Body of pancreas (tissue), 4 donors: ENCODE results near the gene EGR1. TPM values are rescaled to one million over a fixed set of nuclear protein-coding genes. Genes with fewer than 3 reads are reported as not detected.

Experiments used
- ATAC-seq: fragments of 150-250 bp; one replicate; pipeline ENCODE4 v1.9.1; 2016
- DNase-seq, 4 donors: peaks; one replicate each; pipeline ENCODE4 v3.0.0-alpha.2; 2019
- H3K27ac ChIP-seq, 4 donors: fragments of 200-600 bp; sonication (generic); 1 replicate in 3 of 4; 2 replicates in 1 of 4; pipeline versions ENCODE4 v1.5.1 to v1.6.1; 2016 to 2019; ENCODE audit warnings: mild to moderate bottlenecking in 1 of 4, mixed read lengths in 1 of 4, moderate library complexity in 1 of 4
- H3K27me3 ChIP-seq, 2 donors: fragments of 200-600 bp; sonication (generic); one replicate each; pipeline ENCODE4 v1.6.0; 2016; ENCODE audit warnings: mild to moderate bottlenecking in 1 of 2
- H3K36me3 ChIP-seq, 2 donors: fragments of 200-600 bp; sonication (generic); replicated peaks in 1 of 2; 2 replicates each; pipeline ENCODE4 v1.5.1; 2016; ENCODE audit warnings: low read depth in 2 of 2; ENCODE audit not compliant: insufficient read depth in 1 of 2
- H3K4me1 ChIP-seq: fragments of 200-600 bp; sonication (generic); one replicate; pipeline ENCODE4 v1.6.0; 2016
- H3K4me3 ChIP-seq, 2 donors: fragments of 200-600 bp; sonication (generic); 1 replicate in 1 of 2; 2 replicates in 1 of 2; pipeline ENCODE4 v1.5.1; 2016 to 2019
- H3K9me3 ChIP-seq, 3 donors: fragments of 200-600 bp; sonication (generic); 1 replicate in 2 of 3; 2 replicates in 1 of 3; pipeline ENCODE4 v1.5.1; 2016
- POLR2A ChIP-seq, 3 donors: fragments of 450-650 bp; IDR thresholded peaks; one replicate each; pipeline ENCODE4 v1.6.1; 2016; ENCODE audit warnings: antibody characterized with exemption in 3 of 3, mild to moderate bottlenecking in 2 of 3
- WGBS, 2 donors: methylation state at CpG; one replicate each; pipeline ENCODE4 v1.1.5; 2017; 5-methylcytosine and 5-hydroxymethylcytosine counted together
- intact Hi-C: fragments of 100-400 bp; cut with DNase I; formaldehyde crosslinking; loops from one replicate; pipeline ENCODE4 v1.15.1; 2023
- total RNA-seq, 2 donors: library from RNA; depleted of rRNA; stranded (reverse); fragments of >200 nt; gene quantifications; one replicate each; pipeline ENCODE4 v1.1.0, GENCODE V29; 2016
- TF ChIP-seq, protein P1 (sequence below), 7 experiments: fragments of 450-650 bp in 4 of 7; fragments of 200-600 bp in 3 of 7; sonication (generic) in 3 of 7; IDR thresholded peaks; one replicate each; pipeline ENCODE4 v1.5.1; 2016 to 2019; ENCODE audit warnings: antibody characterized with exemption in 7 of 7

Gene EGR1
- total RNA-seq, 2 donors from 2014 or later = 51.1 to 139 TPM

- Histone ChIP-seq H3K9me3 (no peaks in the 10 kb centered on the region), H3K4me3 (no peak overlapping the region), H3K36me3 (no peaks in the 10 kb centered on the region), H3K4me1 (peaks cover 18% of the 10 kb centered on the region), H3K27me3 (no peaks in the 10 kb centered on the region), H3K27ac (no peak overlapping the region)
- no peak for TF ChIP-seq POLR2A (IDR thresholded peaks at IDR 0.05)
- TF ChIP-seq, protein P1, sequence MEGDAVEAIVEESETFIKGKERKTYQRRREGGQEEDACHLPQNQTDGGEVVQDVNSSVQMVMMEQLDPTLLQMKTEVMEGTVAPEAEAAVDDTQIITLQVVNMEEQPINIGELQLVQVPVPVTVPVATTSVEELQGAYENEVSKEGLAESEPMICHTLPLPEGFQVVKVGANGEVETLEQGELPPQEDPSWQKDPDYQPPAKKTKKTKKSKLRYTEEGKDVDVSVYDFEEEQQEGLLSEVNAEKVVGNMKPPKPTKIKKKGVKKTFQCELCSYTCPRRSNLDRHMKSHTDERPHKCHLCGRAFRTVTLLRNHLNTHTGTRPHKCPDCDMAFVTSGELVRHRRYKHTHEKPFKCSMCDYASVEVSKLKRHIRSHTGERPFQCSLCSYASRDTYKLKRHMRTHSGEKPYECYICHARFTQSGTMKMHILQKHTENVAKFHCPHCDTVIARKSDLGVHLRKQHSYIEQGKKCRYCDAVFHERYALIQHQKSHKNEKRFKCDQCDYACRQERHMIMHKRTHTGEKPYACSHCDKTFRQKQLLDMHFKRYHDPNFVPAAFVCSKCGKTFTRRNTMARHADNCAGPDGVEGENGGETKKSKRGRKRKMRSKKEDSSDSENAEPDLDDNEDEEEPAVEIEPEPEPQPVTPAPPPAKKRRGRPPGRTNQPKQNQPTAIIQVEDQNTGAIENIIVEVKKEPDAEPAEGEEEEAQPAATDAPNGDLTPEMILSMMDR (IDR thresholded peaks at IDR 0.05) = no peak
- intact Hi-C loops = no loop called here
- ATAC-seq = no peak
- WGBS, 2 donors = 68 to 74% methylated on average over 11 of the region's 11 CpGs
- DNase-seq = peak in 1 of 4 donors; percentile 18
Observed at GRCh38 chr5:138461343-138462125, 3.7 kb upstream of the EGR1 start.

DNA sequence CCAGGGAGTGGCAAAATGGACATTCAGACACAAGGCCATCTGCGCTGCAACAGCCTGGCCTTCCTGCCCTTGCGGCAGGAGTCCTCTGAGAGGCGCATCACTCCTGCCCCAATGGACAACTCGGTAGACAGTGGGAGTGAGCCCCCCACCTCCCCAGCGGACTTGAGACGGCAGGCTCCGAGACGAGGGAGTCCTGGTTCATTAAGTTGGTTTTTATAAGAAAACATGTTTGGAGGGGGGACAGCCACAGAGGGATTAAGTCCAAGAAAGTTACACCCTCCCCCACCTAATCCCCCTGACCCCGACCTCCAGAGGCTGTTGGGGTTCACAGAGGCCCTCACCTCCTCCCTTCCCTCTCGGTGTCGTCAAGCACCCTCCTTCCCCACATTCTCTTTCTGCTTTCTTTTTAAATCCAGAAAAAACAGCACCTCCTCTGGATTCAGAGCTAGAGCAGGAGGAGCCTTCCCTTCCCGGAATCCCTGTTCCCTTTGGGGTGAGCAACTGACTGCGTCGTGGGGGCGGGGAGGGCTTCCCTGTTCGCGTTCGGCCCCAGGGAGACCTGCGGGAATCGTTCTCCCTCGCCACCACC lies 1.8 kb upstream of the EGR1 start:
- H3K36me3 ChIP-seq = no peaks in the 10 kb centered on the region
- WGBS, 2 donors = 14 to 20% methylated on average over 17 to 21 of the region's 21 CpGs
- H3K27me3 ChIP-seq = no peaks in the 10 kb centered on the region
- no peak for ATAC-seq
- no peaks in the 10 kb centered on the region for H3K9me3 ChIP-seq
- H3K4me1 ChIP-seq = peaks cover 26% of the 10 kb centered on the region
- peak overlapping the region; percentile 84 to 99 (median 98) for H3K27ac ChIP-seq
- DNase-seq = peak; percentile 20 to 44 (median 32)
- intact Hi-C loops = no loop called here
- H3K4me3 ChIP-seq = peak overlapping the region; percentile 28 to 34
- TF ChIP-seq POLR2A (IDR thresholded peaks at IDR 0.05) = no peak
- TF ChIP-seq, protein P1 (IDR thresholded peaks at IDR 0.05) = no peak

DNA sequence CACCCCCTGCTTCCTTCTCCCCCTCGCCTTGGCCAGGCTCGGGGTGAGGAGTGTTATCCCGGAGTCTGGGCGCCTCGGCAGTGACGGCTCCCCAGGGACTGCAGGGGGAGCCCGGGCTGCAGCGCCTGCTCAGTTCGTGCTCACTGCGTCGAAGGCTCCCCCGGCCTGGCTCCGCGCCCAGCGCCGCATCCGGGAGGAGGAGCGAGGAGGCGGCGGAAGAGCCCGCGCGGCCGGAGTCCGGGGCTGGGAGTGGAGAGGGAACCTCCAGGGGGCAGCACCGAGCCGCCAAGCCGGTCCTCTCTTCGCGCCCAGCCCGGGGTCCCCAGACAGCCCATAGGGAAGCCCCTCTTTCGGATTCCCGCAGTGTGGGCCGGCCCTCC lies 1.3 kb upstream of the EGR1 start:
- Histone ChIP-seq H3K4me1 (peaks cover 26% of the 10 kb centered on the region), H3K4me3 (peak overlapping the region; percentile 28 to 62), H3K27ac (peak overlapping the region; percentile 84 to 99 (median 98)), H3K9me3 (no peaks in the 10 kb centered on the region), H3K36me3 (no peaks in the 10 kb centered on the region), H3K27me3 (no peaks in the 10 kb centered on the region)
- DNase-seq (peak; percentile 95 to 97 (median 96)), ATAC-seq (peak; percentile 65)
- WGBS, 2 donors = 0% methylated on average over 29 of the region's 34 CpGs; no CpG with 5 or more reads in 1 of the 2 donors
- TF ChIP-seq POLR2A (IDR thresholded peaks at IDR 0.05) = peak in 2 of 3 donors; percentile 86 to 87
- TF ChIP-seq, protein P1 (IDR thresholded peaks at IDR 0.05) = peak in 6 of 7 experiments; percentile 93 to 98 (median 97)
- intact Hi-C loops = no loop called here

DNA sequence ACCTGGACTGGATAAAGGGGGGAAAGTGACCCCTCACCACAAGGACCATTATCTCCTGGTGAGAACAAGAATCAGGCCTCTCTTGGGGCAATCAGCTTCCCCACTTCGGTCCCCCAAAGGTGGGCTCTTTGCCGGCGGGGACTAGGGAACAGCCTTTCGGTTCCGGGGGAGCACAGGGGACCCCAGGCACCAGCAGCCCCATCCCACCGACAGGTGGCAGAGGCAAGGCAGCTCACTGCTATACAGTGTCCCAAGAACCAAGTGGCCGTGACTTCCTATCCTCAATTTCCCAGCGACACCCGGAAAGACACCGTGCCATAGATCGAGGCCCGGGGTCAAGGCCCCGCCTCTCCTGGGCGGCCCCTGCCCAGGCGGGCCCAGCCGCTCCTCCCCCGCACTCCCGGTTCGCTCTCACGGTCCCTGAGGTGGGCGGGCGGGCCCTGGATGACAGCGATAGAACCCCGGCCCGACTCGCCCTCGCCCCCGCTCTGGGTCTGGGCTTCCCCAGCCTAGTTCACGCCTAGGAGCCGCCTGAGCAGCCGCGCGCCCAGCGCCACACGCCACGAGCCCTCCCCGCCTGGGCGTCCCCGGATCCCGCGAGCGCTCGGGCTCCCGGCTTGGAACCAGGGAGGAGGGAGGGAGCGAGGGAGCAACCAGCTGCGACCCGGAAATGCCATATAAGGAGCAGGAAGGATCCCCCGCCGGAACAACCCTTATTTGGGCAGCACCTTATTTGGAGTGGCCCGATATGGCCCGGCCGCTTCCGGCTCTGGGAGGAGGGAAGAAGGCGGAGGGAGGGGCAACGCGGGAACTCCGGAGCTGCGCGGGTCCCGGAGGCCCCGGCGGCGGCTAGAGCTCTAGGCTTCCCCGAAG lies 655 bp upstream of the EGR1 start:
- peak overlapping the region; percentile 84 to 99 (median 98) for H3K27ac ChIP-seq
- H3K4me1 ChIP-seq = peaks cover 26% of the 10 kb centered on the region
- H3K36me3 ChIP-seq = no peaks in the 10 kb centered on the region
- TF ChIP-seq, protein P1 (IDR thresholded peaks at IDR 0.05) = peak in 4 of 7 experiments; percentile 16 to 61 (median 43)
- TF ChIP-seq POLR2A (IDR thresholded peaks at IDR 0.05) = peak in 2 of 3 donors; percentile 91 to 93
- DNase-seq (peak; percentile 98 to 99 (median 98)), ATAC-seq (peak; percentile 77)
- 0% methylated on average over 6 to 64 of the region's 64 CpGs for WGBS, 2 donors
- H3K27me3 ChIP-seq = no peaks in the 10 kb centered on the region
- H3K9me3 ChIP-seq = no peaks in the 10 kb centered on the region
- H3K4me3 ChIP-seq = peak overlapping the region; percentile 28 to 62
- intact Hi-C loops = no loop called here
